ENCODE data around the gene TMEM132A. TPM values are rescaled to one million over a fixed set of nuclear protein-coding genes. Genes with fewer than 3 reads are reported as not detected.
A peak's percentile ranks its signal among the peaks of the same experiment; 100 is the strongest.

TMEM132A gene
- total and polyA plus RNA-seq, 9 of the 15 experiments (the other 6 are each of a cell fraction or from before 2014, with no cell fraction given) = 0.04 to 1.1 (median 0.18) TPM; not detected in 4

- H3K36me3 ChIP-seq (ENCODE audit: control insufficient read depth, insufficient read depth, low read length) = peaks cover 40% of the 10 kb centered on the region
- peak within 1 kb of the TSS; percentile 92 for H3K4me3 ChIP-seq
- 1% methylated on average over 60 of the region's 75 CpGs for WGBS (ENCODE audit: insufficient coverage, low coverage, missing lambda C conversion rate)
- peak within 1 kb of the TSS; percentile 91 for H3K27ac ChIP-seq (ENCODE audit: extremely low read depth, low read depth, low read length)
- H3K79me2 ChIP-seq (ENCODE audit: control insufficient read depth, insufficient read depth, low read length) = peaks cover 43% of the 10 kb centered on the region
- ChIA-PET POLR2A (interaction anchor here (0.6 to 2.7 kb wide), 11 partner anchors 9 to 157 kb away, joined by 3 to 14 read pairs (median 4); partner anchors contain the start of gene PTGDR2), CTCF (ENCODE audit: low intra/inter-chr PET ratio) (no interaction called here)
- FAIRE-seq (peak; percentile 99), DNase-seq (ENCODE audit: extremely low read depth in 1 of 4, low spot score in 3 of 4) (peak; percentile 94 to 97 (median 96)), ATAC-seq (peak; percentile 98)
- H4K20me1 ChIP-seq (replicated peaks; ENCODE audit: control insufficient read depth, insufficient read depth, low read length) = peaks cover 27% of the 10 kb centered on the region
- in situ Hi-C loops (cut with MboI) (no loop called here), intact Hi-C loops (cut with micrococcal nuclease) (no loop called here)
- peaks cover 5 to 14% of the 10 kb centered on the region in 2 experiments; a peak in 4 of 5 replicates for H3K4me1 ChIP-seq (replicated peaks in 1 of 2; ENCODE audit: control insufficient read depth in 2 of 2, insufficient read depth in 2 of 2, low read length in 2 of 2)
- peak within 1 kb of the TSS; percentile 95 to 98 for H3K9ac ChIP-seq (ENCODE audit: insufficient read depth in 1 of 2, low read depth in 2 of 2, low read length in 2 of 2)
- BruUV-seq (replicated peaks) = no TSS peak
- H3K27me3 ChIP-seq (ENCODE audit: control insufficient read depth in 2 of 2, insufficient read depth in 2 of 2, low read length in 2 of 2) = no peaks in the 10 kb centered on the region
- peaks cover 3% of the 10 kb centered on the region for H3K9me1 ChIP-seq (ENCODE audit: control insufficient read depth, insufficient read depth, low read length)
- H2AFZ ChIP-seq (ENCODE audit: low read depth, low read length) = peak within 1 kb of the TSS; percentile 77
- peak within 1 kb of the TSS; percentile 93 for H3K4me2 ChIP-seq (ENCODE audit: insufficient read depth, low read length)
- H3K9me3 ChIP-seq (replicated peaks; ENCODE audit: control insufficient read depth, insufficient read depth, low read depth, low read length) = peaks cover 8% of the 10 kb centered on the region
- TF ChIP-seq CTCFL (IDR thresholded peaks at IDR 0.05; ENCODE audit: borderline replicate concordance, insufficient read depth, low read depth, low read length, poor library complexity, severe bottlenecking) = no peak
- TF ChIP-seq SMARCC2 (IDR thresholded peaks at IDR 0.05; ENCODE audit: low read depth) = no peak
- no peak for TF ChIP-seq SMARCE1 (IDR thresholded peaks at IDR 0.05)
- peak; percentile 83; the same call in 1 of the 2 replicates for TF ChIP-seq ZBTB1 (CRISPR knock-in tag; IDR thresholded peaks at IDR 0.05; ENCODE audit: borderline replicate concordance, low read depth)
- no peak for TF ChIP-seq GTF2A2 (tag; IDR thresholded peaks at IDR 0.05)
- no peak for TF ChIP-seq TAF7 (tag; IDR thresholded peaks at IDR 0.05)
- TF ChIP-seq ARHGAP35 (IDR thresholded peaks at IDR 0.05; ENCODE audit: partially characterized antibody) = no peak
- no peak for TF ChIP-seq ZNF41 (CRISPR knock-in tag; conservative IDR thresholded peaks at IDR 0.05)
- TF ChIP-seq ZNF316 (IDR thresholded peaks at IDR 0.05) = no peak
- TF ChIP-seq MBD2 (IDR thresholded peaks at IDR 0.05; ENCODE audit: borderline replicate concordance, low read depth) = peak; percentile 65
- TF ChIP-seq HMG20B (CRISPR knock-in tag; IDR thresholded peaks at IDR 0.05) = no peak
- TF ChIP-seq MED1 (CRISPR knock-in tag; IDR thresholded peaks at IDR 0.05; ENCODE audit: borderline replicate concordance) = no peak
- no peak for TF ChIP-seq ADNP (tag; IDR thresholded peaks at IDR 0.05)
- peak; percentile 88 for TF ChIP-seq POLR2AphosphoS5 (IDR thresholded peaks at IDR 0.05; ENCODE audit: control insufficient read depth, insufficient read depth, low read depth, low read length)
- no peak for TF ChIP-seq ZNF121 (CRISPR knock-in tag; conservative IDR thresholded peaks at IDR 0.05)
- TF ChIP-seq HOXB6 (CRISPR knock-in tag; IDR thresholded peaks at IDR 0.05; ENCODE audit: borderline replicate concordance) = no peak
- TF ChIP-seq ZNF134 (CRISPR knock-in tag; conservative IDR thresholded peaks at IDR 0.05) = no peak
- no peak for TF ChIP-seq ZNF280B (CRISPR knock-in tag; IDR thresholded peaks at IDR 0.05)
- no peak for TF ChIP-seq GATAD2B (IDR thresholded peaks at IDR 0.05; ENCODE audit: borderline replicate concordance)
- TF ChIP-seq PML (IDR thresholded peaks at IDR 0.05; ENCODE audit: low read length) = peak; percentile 67; the same call in 1 of the 2 replicates
Measured at GRCh38 chr11:60906132-60906972, 17.9 kb upstream of the TMEM132A start, which contains the start of gene PRPF19. PRPF19 (minus strand) TSS chr11:60906585; CDS start chr11:60906382, 203 bp downstream.
